Transverse colon (tissue), 4 donors: ENCODE measurements around the gene WNT5A. TPM values are rescaled to one million over a fixed set of nuclear protein-coding genes. Genes with fewer than 3 reads are reported as not detected.

Experiments
- DNase-seq: peaks from one replicate; pipeline ENCODE4 v3.0.0-alpha.2; 2019
- H3K27ac ChIP-seq, 4 donors: fragments of 200-600 bp; sonication (generic); 2 replicates each; pipeline ENCODE4 v1.5.1; 2016 to 2018; ENCODE audit warnings: inconsistent platforms in 4 of 4
- H3K27me3 ChIP-seq: fragments of 200-600 bp; sonication (generic); 2 replicates; pipeline ENCODE4 v1.5.1; 2017; ENCODE audit warnings: inconsistent platforms
- H3K36me3 ChIP-seq, 4 donors: fragments of 200-600 bp; sonication (generic); 2 replicates each; pipeline ENCODE4 v1.5.1; 2017 to 2019; ENCODE audit warnings: inconsistent platforms in 4 of 4
- H3K4me1 ChIP-seq, 4 donors: fragments of 200-600 bp; sonication (generic); 2 replicates each; pipeline ENCODE4 v1.5.1; 2017 to 2020; ENCODE audit warnings: inconsistent platforms in 4 of 4
- H3K4me3 ChIP-seq, 4 donors: fragments of 200-600 bp; sonication (generic); 1 replicate in 1 of 4; 2 replicates in 3 of 4; pipeline versions ENCODE4 v1.5.1 to v1.6.1; 2017 to 2019; ENCODE audit warnings: inconsistent platforms in 4 of 4
- H3K9me3 ChIP-seq, 2 donors: fragments of 200-600 bp; sonication (generic); 2 replicates each; pipeline ENCODE4 v1.5.1; 2017 to 2019; ENCODE audit warnings: inconsistent platforms in 2 of 2
- CTCF ChIP-seq, 5 experiments: fragments of 200-600 bp in 3 of 5; fragments of 450-650 bp in 2 of 5; sonication (generic) in 3 of 5; IDR thresholded peaks; 1 replicate in 2 of 5; 2 replicates in 3 of 5; pipeline ENCODE4 v1.5.1; 2016 to 2017; ENCODE audit warnings: antibody characterized with exemption in 5 of 5, inconsistent platforms in 3 of 5, mild to moderate bottlenecking in 2 of 5, moderate library complexity in 1 of 5
- EP300 ChIP-seq: sonication (generic); formaldehyde crosslinking; IDR thresholded peaks from one replicate; pipeline ENCODE4 v1.6.1; 2017; ENCODE audit warnings: antibody characterized with exemption, low read depth
- POLR2A ChIP-seq: fragments of 450-650 bp; IDR thresholded peaks from one replicate; pipeline ENCODE4 v1.6.1; 2016; ENCODE audit warnings: antibody characterized with exemption, mild to moderate bottlenecking, moderate library complexity
- POLR2AphosphoS5 ChIP-seq, 3 donors: sonication (generic); formaldehyde crosslinking; IDR thresholded peaks; one replicate each; pipeline ENCODE4 v1.6.1; 2016; ENCODE audit warnings: antibody characterized with exemption in 3 of 3
- WGBS, 2 donors: methylation state at CpG; one replicate each; pipeline ENCODE4 v1.1.5; 2018; ENCODE audit warnings: low coverage in 1 of 2; 5-methylcytosine and 5-hydroxymethylcytosine counted together
- in situ Hi-C, 4 donors: fragments of 200-750 bp; cut with MboI; loops; one replicate each; pipeline versions ENCODE4 v1.15.0 to v1.15.1; 2017; ENCODE audit warnings: low sequenced_read_pairs in 3 of 4, low pct_ligation_motif_present in 1 of 4, low pct_unique_long_range_greater_than_20kb in 1 of 4
- intact Hi-C: fragments of 100-400 bp; cut with DNase I; formaldehyde crosslinking; loops from one replicate; pipeline ENCODE4 v1.15.1; 2023; ENCODE audit warnings: low total_unique reads
- total RNA-seq, 4 donors: library from RNA; depleted of rRNA; stranded (reverse); fragments of >200 nt; gene quantifications; one replicate each; pipeline ENCODE4 v1.1.0, GENCODE V29; 2016

WNT5A gene
- total RNA-seq, 4 donors from 2014 or later = 2.6 to 15.9 (median 5.5) TPM

GRCh38 chr3:55527361-55527760, 40.3 kb upstream of the WNT5A start:
- WGBS, 2 donors = 71 to 84% methylated on average over 4 of the region's 4 CpGs
- H3K27me3 ChIP-seq = no peaks in the 10 kb centered on the region
- in situ Hi-C loops = no loop called here
- intact Hi-C loops = no loop called here
- H3K4me1 ChIP-seq = peaks cover 0 to 6% (median 4%) of the 10 kb centered on the region in 4 donors
- no peak for TF ChIP-seq POLR2AphosphoS5 (IDR thresholded peaks at IDR 0.05)
- no peaks in the 10 kb centered on the region for H3K9me3 ChIP-seq
- no peaks in the 10 kb centered on the region for H3K36me3 ChIP-seq
- DNase-seq = no peak
- H3K27ac ChIP-seq = no peak overlapping the region
- H3K4me3 ChIP-seq = no peak overlapping the region

GRCh38 chr3:55526332-55527030, 39.4 kb upstream of the WNT5A start:
- 58% methylated on average over 10 of the region's 10 CpGs; no CpG with 5 or more reads in 1 of the 2 donors for WGBS, 2 donors
- Histone ChIP-seq H3K36me3 (no peaks in the 10 kb centered on the region), H3K4me1 (peaks cover 0 to 6% (median 4%) of the 10 kb centered on the region in 4 donors), H3K4me3 (no peak overlapping the region), H3K27me3 (no peaks in the 10 kb centered on the region), H3K9me3 (no peaks in the 10 kb centered on the region), H3K27ac (no peak overlapping the region)
- intact Hi-C loops = no loop called here
- no peak for DNase-seq
- in situ Hi-C loops = no loop called here
- TF ChIP-seq POLR2AphosphoS5 (IDR thresholded peaks at IDR 0.05) (peak in 1 of 3 donors; percentile 56), CTCF (IDR thresholded peaks at IDR 0.05) (no peak)

GRCh38 chr3:55525436-55525835, 38.3 kb upstream of the WNT5A start:
- peaks cover 0 to 6% (median 4%) of the 10 kb centered on the region in 4 donors for H3K4me1 ChIP-seq
- no peaks in the 10 kb centered on the region for H3K36me3 ChIP-seq
- no peak for DNase-seq
- 79 to 96% methylated on average over 3 of the region's 3 CpGs for WGBS, 2 donors
- H3K4me3 ChIP-seq = no peak overlapping the region
- H3K27me3 ChIP-seq = no peaks in the 10 kb centered on the region
- in situ Hi-C loops = no loop called here
- no peak for TF ChIP-seq EP300
- TF ChIP-seq POLR2AphosphoS5 (IDR thresholded peaks at IDR 0.05) = no peak
- TF ChIP-seq POLR2A = no peak
- TF ChIP-seq CTCF (IDR thresholded peaks at IDR 0.05) = no peak
- no peaks in the 10 kb centered on the region for H3K9me3 ChIP-seq
- H3K27ac ChIP-seq = no peak overlapping the region
- intact Hi-C loops = no loop called here

GRCh38 chr3:55524565-55525244, 37.6 kb upstream of the WNT5A start:
- in situ Hi-C loops = no loop called here
- Histone ChIP-seq H3K9me3 (no peaks in the 10 kb centered on the region), H3K27me3 (no peaks in the 10 kb centered on the region), H3K4me1 (peaks cover 0 to 6% (median 4%) of the 10 kb centered on the region in 4 donors), H3K27ac (no peak overlapping the region), H3K4me3 (no peak overlapping the region), H3K36me3 (no peaks in the 10 kb centered on the region)
- TF ChIP-seq POLR2A (no peak), CTCF (IDR thresholded peaks at IDR 0.05) (no peak), POLR2AphosphoS5 (IDR thresholded peaks at IDR 0.05) (no peak), EP300 (no peak)
- intact Hi-C loops = no loop called here
- DNase-seq = no peak
- 76 to 78% methylated on average over 4 of the region's 4 CpGs for WGBS, 2 donors
